HEK293 (cell line): Measurements from ENCODE around the gene TBC1D22A.
A peak's percentile ranks its signal among the peaks of the same experiment; 100 is the strongest.

Experiments
- CTCF ChIA-PET: fragments of 350-600 bp; formaldehyde crosslinking; extraction: SDS; loops from one replicate; lab custom pipeline; 2021; ENCODE audit warnings: antibody characterized with exemption; lab: Yijun Ruan, JAX
- POLR2A ChIA-PET: fragments of 300-600 bp; formaldehyde crosslinking; extraction: SDS; loops from one replicate; lab custom pipeline; 2020; ENCODE audit warnings: antibody characterized with exemption, inconsistent platforms; lab: Yijun Ruan, JAX
- H3K27ac ChIP-seq: fragments of 200-500 bp; sonication (Bioruptor generic); 2 replicates; pipeline ENCODE4 v1.5.1; 2014; ENCODE audit warnings: low read depth, low read length, control low read depth, inconsistent platforms; ENCODE audit errors: extremely low read depth
- H3K36me3 ChIP-seq, 2 experiments: fragments of 200-500 bp in 1 of 2; sonication (Bioruptor generic) in 1 of 2; 1 replicate in 1 of 2; 2 replicates in 1 of 2; pipeline ENCODE4 v1.5.1; 2014 to 2017; ENCODE audit warnings: inconsistent platforms in 2 of 2, low read length in 2 of 2; ENCODE audit not compliant: control insufficient read depth in 2 of 2, insufficient read depth in 1 of 2
- H3K4me1 ChIP-seq: fragments of 200-500 bp; sonication (Bioruptor generic); 2 replicates; pipeline ENCODE4 v1.5.1; 2014; ENCODE audit warnings: mild to moderate bottlenecking, low read length, inconsistent platforms; ENCODE audit not compliant: control insufficient read depth, insufficient read depth
- H3K4me3 ChIP-seq: 2 replicates; pipeline ENCODE4 v1.5.1; 2011; ENCODE audit warnings: low read depth, mild to moderate bottlenecking, control low read depth, low read length, moderate library complexity
- H3K9me3 ChIP-seq: fragments of 200-500 bp; sonication (Bioruptor generic); 2 replicates; pipeline ENCODE4 v1.5.1; 2014; ENCODE audit warnings: low read depth, low read length, inconsistent platforms; ENCODE audit not compliant: control insufficient read depth, insufficient read depth
- FEZF1 ChIP-seq: fragments of 450-650 bp; formaldehyde crosslinking; IDR thresholded peaks from 2 replicates; pipeline ENCODE4 v1.5.1; 2016; ENCODE audit warnings: missing biosample characterization, missing genetic modification characterization
- GLI2 ChIP-seq: fragments of 450-650 bp; formaldehyde crosslinking; IDR thresholded peaks from 2 replicates; pipeline ENCODE4; 2017; ENCODE audit warnings: missing biosample characterization, missing genetic modification characterization, low read depth, borderline replicate concordance
- GLIS1 ChIP-seq: fragments of 450-650 bp; formaldehyde crosslinking; IDR thresholded peaks from 2 replicates; pipeline ENCODE4 v1.5.1; 2016; ENCODE audit warnings: missing biosample characterization, missing genetic modification characterization
- HIC1 ChIP-seq: fragments of 450-650 bp; formaldehyde crosslinking; IDR thresholded peaks from 2 replicates; pipeline ENCODE4 v1.5.1; 2016; ENCODE audit warnings: missing biosample characterization, missing genetic modification characterization
- PRDM1 ChIP-seq: fragments of 450-650 bp; formaldehyde crosslinking; IDR thresholded peaks from 2 replicates; pipeline ENCODE4; 2016; ENCODE audit warnings: missing biosample characterization, missing genetic modification characterization
- SALL2 ChIP-seq: fragments of 450-650 bp; formaldehyde crosslinking; IDR thresholded peaks from 2 replicates; pipeline ENCODE4 v1.5.0; 2017; ENCODE audit warnings: missing biosample characterization, mild to moderate bottlenecking, missing genetic modification characterization, borderline replicate concordance
- SCRT2 ChIP-seq: fragments of 450-650 bp; formaldehyde crosslinking; IDR thresholded peaks from 2 replicates; pipeline ENCODE4 v1.5.1; 2016; ENCODE audit warnings: missing biosample characterization, missing genetic modification characterization
- TCF7L2 ChIP-seq: IDR thresholded peaks from 2 replicates; pipeline ENCODE4 v1.6.1; 2011; ENCODE audit warnings: low read depth, mild to moderate bottlenecking, inconsistent platforms, low read length, moderate library complexity, borderline replicate concordance
- TRIM28 ChIP-seq: IDR thresholded peaks from 2 replicates; pipeline ENCODE4 v1.6.1; 2011; ENCODE audit warnings: low read length, control low read depth, borderline replicate concordance
- WT1 ChIP-seq: fragments of 450-650 bp; formaldehyde crosslinking; IDR thresholded peaks from 2 replicates; pipeline ENCODE4 v1.5.1; 2016; ENCODE audit warnings: missing biosample characterization, missing genetic modification characterization
- ZIC2 ChIP-seq: fragments of 450-650 bp; formaldehyde crosslinking; IDR thresholded peaks from 2 replicates; pipeline ENCODE4 v1.5.1; 2016; ENCODE audit warnings: missing biosample characterization, missing genetic modification characterization
- ZNF211 ChIP-seq: fragments of 450-650 bp; formaldehyde crosslinking; IDR thresholded peaks from 2 replicates; pipeline ENCODE4 v1.5.1; 2016; ENCODE audit warnings: low read depth, missing biosample characterization, missing genetic modification characterization
- ZNF274 ChIP-seq, 2 experiments: fragments of 200-500 bp in 1 of 2; fragments of 450-650 bp in 1 of 2; sonication (Bioruptor generic) in 1 of 2; formaldehyde crosslinking in 1 of 2; IDR thresholded peaks; 2 replicates each; pipeline versions ENCODE4 v1.5.1 to v1.6.1; 2014 to 2016; ENCODE audit warnings: borderline replicate concordance in 1 of 2, inconsistent platforms in 1 of 2, low read length in 1 of 2, missing biosample characterization in 1 of 2, missing genetic modification characterization in 1 of 2
- ZNF366 ChIP-seq: fragments of 450-650 bp; formaldehyde crosslinking; conservative IDR thresholded peaks from 2 replicates; pipeline ENCODE4 v1.5.1; 2016; ENCODE audit warnings: missing biosample characterization, missing genetic modification characterization
- ZNF514 ChIP-seq: fragments of 450-650 bp; formaldehyde crosslinking; IDR thresholded peaks from 2 replicates; pipeline ENCODE4 v1.5.1; 2016; ENCODE audit warnings: missing biosample characterization, missing genetic modification characterization
- ZNF624 ChIP-seq: fragments of 450-650 bp; formaldehyde crosslinking; IDR thresholded peaks from 2 replicates; pipeline ENCODE4 v1.5.1; 2017; ENCODE audit warnings: missing biosample characterization, missing genetic modification characterization
- ZNF677 ChIP-seq: fragments of 450-650 bp; IDR thresholded peaks from 2 replicates; pipeline ENCODE4 v1.5.0; 2018; ENCODE audit warnings: missing biosample characterization, mild to moderate bottlenecking, missing genetic modification characterization, moderate library complexity
- ZNF704 ChIP-seq: fragments of 450-650 bp; formaldehyde crosslinking; IDR thresholded peaks from 2 replicates; pipeline ENCODE4 v1.5.1; 2016; ENCODE audit warnings: missing biosample characterization, missing genetic modification characterization
- ZNF707 ChIP-seq: fragments of 450-650 bp; formaldehyde crosslinking; IDR thresholded peaks from 2 replicates; pipeline ENCODE4 v1.5.1; 2016; ENCODE audit warnings: missing biosample characterization, missing genetic modification characterization
- TF ChIP-seq, protein P1 (sequence below): fragments of 450-650 bp; formaldehyde crosslinking; IDR thresholded peaks from 2 replicates; pipeline ENCODE4 v1.5.1; 2016; ENCODE audit warnings: missing biosample characterization, missing genetic modification characterization
- TF ChIP-seq, protein P2 (sequence below): fragments of 450-650 bp; formaldehyde crosslinking; IDR thresholded peaks from 2 replicates; pipeline ENCODE4 v1.5.1; 2016; ENCODE audit warnings: missing biosample characterization, missing genetic modification characterization, borderline replicate concordance
- TF ChIP-seq, protein P3 (sequence below): fragments of 450-650 bp; formaldehyde crosslinking; IDR thresholded peaks from 2 replicates; pipeline ENCODE4; 2016; ENCODE audit warnings: missing biosample characterization, missing genetic modification characterization
- TF ChIP-seq, protein P4 (sequence below): fragments of 450-650 bp; formaldehyde crosslinking; IDR thresholded peaks from 2 replicates; pipeline ENCODE4 v1.5.1; 2016; ENCODE audit warnings: missing biosample characterization, missing genetic modification characterization, low read depth

The TBC1D22A gene

GRCh38 chr22:46829941-46830715, 67.7 kb downstream of the TBC1D22A start:
- POLR2A ChIA-PET = interaction anchor here (0.6 kb wide), 1 partner anchor 1558 kb away, joined by 4 read pairs; no protein-coding TSS in a partner anchor

GRCh38 chr22:46830841-46831240, 68.4 kb downstream of the TBC1D22A start:
- peaks cover 25% of the 10 kb centered on the region for H3K4me1 ChIP-seq
- H3K4me3 ChIP-seq = no peak overlapping the region
- no peaks in the 10 kb centered on the region for H3K9me3 ChIP-seq
- POLR2A ChIA-PET = no interaction called here
- no peak overlapping the region for H3K27ac ChIP-seq
- CTCF ChIA-PET = interaction anchor here (0.5 to 1.4 kb wide), 4 partner anchors 32 to 1078 kb away, joined by 3 to 6 read pairs (median 4); no protein-coding TSS in a partner anchor
- H3K36me3 ChIP-seq = peaks cover 0 to 9% of the 10 kb centered on the region in 2 experiments; a peak in 1 of 3 replicates
- TF ChIP-seq FEZF1 (tag by site-specific recombination) (no peak), ZNF211 (no peak), ZNF704 (tag by site-specific recombination) (no peak), TCF7L2 (no peak), ZNF366 (tag by site-specific recombination) (no peak), ZNF707 (no peak), SCRT2 (tag by site-specific recombination) (no peak), GLI2 (no peak), ZNF514 (tag by site-specific recombination) (no peak), SALL2 (no peak), ZNF624 (no peak), WT1 (no peak)
- TF ChIP-seq, protein P1, sequence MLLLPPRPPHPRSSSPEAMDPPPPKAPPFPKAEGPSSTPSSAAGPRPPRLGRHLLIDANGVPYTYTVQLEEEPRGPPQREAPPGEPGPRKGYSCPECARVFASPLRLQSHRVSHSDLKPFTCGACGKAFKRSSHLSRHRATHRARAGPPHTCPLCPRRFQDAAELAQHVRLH = no peak
- TF ChIP-seq, protein P2, sequence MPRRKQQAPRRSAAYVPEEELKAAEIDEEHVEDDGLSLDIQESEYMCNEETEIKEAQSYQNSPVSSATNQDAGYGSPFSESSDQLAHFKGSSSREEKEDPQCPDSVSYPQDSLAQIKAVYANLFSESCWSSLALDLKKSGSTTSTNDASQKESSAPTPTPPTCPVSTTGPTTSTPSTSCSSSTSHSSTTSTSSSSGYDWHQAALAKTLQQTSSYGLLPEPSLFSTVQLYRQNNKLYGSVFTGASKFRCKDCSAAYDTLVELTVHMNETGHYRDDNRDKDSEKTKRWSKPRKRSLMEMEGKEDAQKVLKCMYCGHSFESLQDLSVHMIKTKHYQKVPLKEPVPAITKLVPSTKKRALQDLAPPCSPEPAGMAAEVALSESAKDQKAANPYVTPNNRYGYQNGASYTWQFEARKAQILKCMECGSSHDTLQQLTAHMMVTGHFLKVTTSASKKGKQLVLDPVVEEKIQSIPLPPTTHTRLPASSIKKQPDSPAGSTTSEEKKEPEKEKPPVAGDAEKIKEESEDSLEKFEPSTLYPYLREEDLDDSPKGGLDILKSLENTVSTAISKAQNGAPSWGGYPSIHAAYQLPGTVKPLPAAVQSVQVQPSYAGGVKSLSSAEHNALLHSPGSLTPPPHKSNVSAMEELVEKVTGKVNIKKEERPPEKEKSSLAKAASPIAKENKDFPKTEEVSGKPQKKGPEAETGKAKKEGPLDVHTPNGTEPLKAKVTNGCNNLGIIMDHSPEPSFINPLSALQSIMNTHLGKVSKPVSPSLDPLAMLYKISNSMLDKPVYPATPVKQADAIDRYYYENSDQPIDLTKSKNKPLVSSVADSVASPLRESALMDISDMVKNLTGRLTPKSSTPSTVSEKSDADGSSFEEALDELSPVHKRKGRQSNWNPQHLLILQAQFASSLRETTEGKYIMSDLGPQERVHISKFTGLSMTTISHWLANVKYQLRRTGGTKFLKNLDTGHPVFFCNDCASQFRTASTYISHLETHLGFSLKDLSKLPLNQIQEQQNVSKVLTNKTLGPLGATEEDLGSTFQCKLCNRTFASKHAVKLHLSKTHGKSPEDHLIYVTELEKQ = no peak
- TF ChIP-seq, protein P3, sequence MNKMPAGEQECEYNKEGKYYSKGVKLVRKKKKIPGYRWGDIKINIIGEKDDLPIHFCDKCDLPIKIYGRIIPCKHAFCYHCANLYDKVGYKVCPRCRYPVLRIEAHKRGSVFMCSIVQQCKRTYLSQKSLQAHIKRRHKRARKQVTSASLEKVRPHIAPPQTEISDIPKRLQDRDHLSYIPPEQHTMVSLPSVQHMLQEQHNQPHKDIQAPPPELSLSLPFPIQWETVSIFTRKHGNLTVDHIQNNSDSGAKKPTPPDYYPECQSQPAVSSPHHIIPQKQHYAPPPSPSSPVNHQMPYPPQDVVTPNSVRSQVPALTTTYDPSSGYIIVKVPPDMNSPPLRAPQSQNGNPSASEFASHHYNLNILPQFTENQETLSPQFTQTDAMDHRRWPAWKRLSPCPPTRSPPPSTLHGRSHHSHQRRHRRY = no peak

More at GRCh38 chr22:46829941-46830715, 67.7 kb downstream of the TBC1D22A start:
- H3K4me3 ChIP-seq = no peak overlapping the region
- H3K36me3 ChIP-seq = peaks cover 0 to 9% of the 10 kb centered on the region in 2 experiments; a peak in 1 of 3 replicates
- CTCF ChIA-PET = interaction anchor here (0.6 to 1.5 kb wide), 5 partner anchors 11 to 176 kb away, joined by 3 to 6 read pairs (median 4); no protein-coding TSS in a partner anchor
- peak overlapping the region; percentile 29; the same call in 1 of the 2 replicates for H3K27ac ChIP-seq
- H3K9me3 ChIP-seq = no peaks in the 10 kb centered on the region
- H3K4me1 ChIP-seq = peaks cover 25% of the 10 kb centered on the region
- TF ChIP-seq HIC1 (tag by site-specific recombination) = no peak
- TF ChIP-seq, protein P4, sequence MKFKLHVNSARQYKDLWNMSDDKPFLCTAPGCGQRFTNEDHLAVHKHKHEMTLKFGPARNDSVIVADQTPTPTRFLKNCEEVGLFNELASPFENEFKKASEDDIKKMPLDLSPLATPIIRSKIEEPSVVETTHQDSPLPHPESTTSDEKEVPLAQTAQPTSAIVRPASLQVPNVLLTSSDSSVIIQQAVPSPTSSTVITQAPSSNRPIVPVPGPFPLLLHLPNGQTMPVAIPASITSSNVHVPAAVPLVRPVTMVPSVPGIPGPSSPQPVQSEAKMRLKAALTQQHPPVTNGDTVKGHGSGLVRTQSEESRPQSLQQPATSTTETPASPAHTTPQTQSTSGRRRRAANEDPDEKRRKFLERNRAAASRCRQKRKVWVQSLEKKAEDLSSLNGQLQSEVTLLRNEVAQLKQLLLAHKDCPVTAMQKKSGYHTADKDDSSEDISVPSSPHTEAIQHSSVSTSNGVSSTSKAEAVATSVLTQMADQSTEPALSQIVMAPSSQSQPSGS = no peak
- TF ChIP-seq ZNF274 (IDR thresholded peaks at IDR 0.05; ENCODE audit: low read length) = no peak
- peak; percentile 49; the same call in 1 of the 2 replicates for TF ChIP-seq ZNF274 (tag by site-specific recombination; IDR thresholded peaks at IDR 0.05; ENCODE audit: borderline replicate concordance)
- 0 out of 2 replicates have a peak, but pooled peaks have one; percentile 9 for TF ChIP-seq PRDM1 (tag by site-specific recombination)
- no peak for TF ChIP-seq ZNF677 (tag by site-specific recombination)
- peak; percentile 98 for TF ChIP-seq ZIC2 (tag by site-specific recombination)
- peak; percentile 33; the same call in 1 of the 2 replicates for TF ChIP-seq TRIM28
- TF ChIP-seq GLIS1 (tag by site-specific recombination) = 0 out of 2 replicates have a peak, but pooled peaks have one; percentile 18
